HepG2 (cell line): ENCODE measurements around the gene GLRX2. TPM values are rescaled to one million over a fixed set of nuclear protein-coding genes. Genes with fewer than 3 reads are reported as not detected.
A peak's percentile ranks its signal among the peaks of the same experiment; 100 is the strongest.

ENCODE experiments used
- ATAC-seq: fragments of 200-7000 bp; cut with Tn5 transposase; 3 replicates; pipeline ENCODE4 v1.9.1; 2020; ENCODE audit warnings: mild to moderate bottlenecking, moderate library complexity
- BruUV-seq: library from RNA; stranded (reverse); fragments of 400-500 nt; replicated peaks from 2 replicates; lab custom pipeline; 2021; lab: Mats Ljungman, UMichigan
- CTCF ChIA-PET: fragments of 300-600 bp; formaldehyde crosslinking; extraction: SDS; loops from one replicate; lab custom pipeline; 2021; ENCODE audit warnings: low total read pairs, inconsistent platforms, low intra/inter-chr PET ratio; lab: Yijun Ruan, JAX
- POLR2A ChIA-PET: fragments of 350-600 bp; sonication (Branson Sonifier 250); formaldehyde crosslinking; loops from one replicate; lab custom pipeline; 2020; ENCODE audit warnings: antibody characterized with exemption, inconsistent platforms; lab: Yijun Ruan, JAX
- DNase-seq: peaks from one replicate; pipeline ENCODE4 v3.0.0-alpha.2; 2015; ENCODE audit warnings: low spot score
- FAIRE-seq: peaks from 3 replicates; lab custom pipeline; 2011; peaks lifted over from hg19 to GRCh38; lab: Jason Lieb, UNC
- H2AFZ ChIP-seq: one replicate; pipeline ENCODE4 v1.6.1; 2011; ENCODE audit warnings: low read length, inconsistent platforms
- H3K27ac ChIP-seq: fragments of 300-600 bp; 3 replicates; pipeline ENCODE4 v1.8.0; 2011; ENCODE audit warnings: mixed run types, mild to moderate bottlenecking, mixed read lengths, low read length, inconsistent platforms; ENCODE audit not compliant: insufficient read depth; ENCODE audit errors: extremely low read length
- H3K27me3 ChIP-seq, 2 experiments: fragments of 200-600 bp in 1 of 2; 2 replicates in 1 of 2; 3 replicates in 1 of 2; pipeline versions ENCODE4 v1.6.0 to v1.8.0; 2011; ENCODE audit warnings: low read length in 2 of 2, mild to moderate bottlenecking in 2 of 2, moderate library complexity in 2 of 2, inconsistent platforms in 1 of 2; ENCODE audit not compliant: insufficient read depth in 2 of 2, control insufficient read depth in 1 of 2
- H3K36me3 ChIP-seq, 2 experiments: fragments of 200-600 bp in 1 of 2; replicated peaks in 1 of 2; 2 replicates in 1 of 2; 3 replicates in 1 of 2; pipeline versions ENCODE4 v1.5.1 to v1.8.0; 2011; ENCODE audit warnings: low read length in 2 of 2, inconsistent platforms in 1 of 2; ENCODE audit not compliant: insufficient read depth in 2 of 2, control insufficient read depth in 1 of 2
- H3K4me1 ChIP-seq: 2 replicates; pipeline ENCODE4 v1.5.1; 2012; ENCODE audit warnings: low read length, inconsistent platforms; ENCODE audit not compliant: insufficient read depth
- H3K4me2 ChIP-seq: 2 replicates; pipeline ENCODE4 v1.6.0; 2011; ENCODE audit warnings: low read depth, low read length, inconsistent platforms
- H3K4me3 ChIP-seq, 3 experiments: fragments of 200-600 bp in 1 of 3; sonication (generic), shearing (Covaris generic) in 1 of 3; replicated peaks in 1 of 3; 2 replicates each; pipeline ENCODE4 v1.5.1; 2011 to 2016; ENCODE audit warnings: low read length in 3 of 3, inconsistent platforms in 2 of 3, low read depth in 2 of 3, mild to moderate bottlenecking in 2 of 3, control low read depth in 1 of 3, mixed read lengths in 1 of 3; ENCODE audit not compliant: insufficient read depth in 1 of 3
- H3K79me2 ChIP-seq: one replicate; pipeline ENCODE4 v1.6.1; 2011; ENCODE audit warnings: low read length, inconsistent platforms; ENCODE audit not compliant: insufficient read depth
- H3K9ac ChIP-seq: 2 replicates; pipeline ENCODE4 v1.6.0; 2011; ENCODE audit warnings: mild to moderate bottlenecking, low read depth, low read length, inconsistent platforms; ENCODE audit not compliant: insufficient read depth
- H3K9me3 ChIP-seq: 2 replicates; pipeline ENCODE4 v1.5.1; 2012; ENCODE audit warnings: mild to moderate bottlenecking, low read length
- H4K20me1 ChIP-seq: 2 replicates; pipeline ENCODE4 v1.6.0; 2011; ENCODE audit warnings: inconsistent platforms, mild to moderate bottlenecking, low read length, moderate library complexity; ENCODE audit not compliant: insufficient read depth
- CENPX ChIP-seq: sonication (generic); formaldehyde crosslinking; IDR thresholded peaks from 2 replicates; pipeline ENCODE4 v1.9.0; 2021; ENCODE audit warnings: mild to moderate bottlenecking, missing genetic modification reagents, moderate library complexity
- EEA1 ChIP-seq: sonication (generic); formaldehyde crosslinking; IDR thresholded peaks from 2 replicates; pipeline ENCODE4 v1.5.1; 2020; ENCODE audit warnings: mild to moderate bottlenecking, missing genetic modification reagents, borderline replicate concordance
- GATAD2A ChIP-seq: IDR thresholded peaks from 2 replicates; pipeline ENCODE4 v1.6.1; 2016
- HMGA1 ChIP-seq: sonication (generic); formaldehyde crosslinking; conservative IDR thresholded peaks from 2 replicates; pipeline ENCODE4 v1.4.0; 2020; ENCODE audit warnings: missing genetic modification reagents
- HNF4A ChIP-seq: sonication (generic); formaldehyde crosslinking; IDR thresholded peaks from 2 replicates; pipeline ENCODE4 v1.4.0; 2020; ENCODE audit warnings: missing genetic modification reagents
- ISL2 ChIP-seq: sonication (generic); formaldehyde crosslinking; IDR thresholded peaks from 2 replicates; pipeline ENCODE4 v1.5.0; 2020; ENCODE audit warnings: missing genetic modification reagents
- MIXL1 ChIP-seq: IDR thresholded peaks from 2 replicates; pipeline ENCODE4 v1.6.1; 2016
- MXD4 ChIP-seq: IDR thresholded peaks from 2 replicates; pipeline ENCODE4 v1.6.1; 2016; ENCODE audit warnings: mild to moderate bottlenecking, missing biosample characterization, missing genetic modification reagents
- SOX13 ChIP-seq, 3 experiments: fragments of 450-650 bp in 1 of 3; sonication (generic) in 1 of 3; formaldehyde crosslinking in 1 of 3; IDR thresholded peaks in 2 of 3; conservative IDR thresholded peaks in 1 of 3; 2 replicates each; pipeline versions ENCODE4 v1.5.0 to v1.6.1; 2016 to 2020; ENCODE audit warnings: antibody characterized with exemption in 1 of 3, mild to moderate bottlenecking in 1 of 3, missing compliant biosample characterization in 1 of 3, missing genetic modification reagents in 1 of 3, moderate library complexity in 1 of 3
- SOX6 ChIP-seq, 2 experiments: fragments of 450-650 bp in 1 of 2; sonication (generic) in 1 of 2; formaldehyde crosslinking in 1 of 2; IDR thresholded peaks; 2 replicates each; pipeline versions ENCODE4 v1.4.0 to v1.6.1; 2017 to 2020; ENCODE audit warnings: antibody characterized with exemption in 1 of 2, mild to moderate bottlenecking in 1 of 2, missing genetic modification reagents in 1 of 2
- ZNF460 ChIP-seq: sonication (generic); formaldehyde crosslinking; IDR thresholded peaks from 2 replicates; pipeline ENCODE4 v1.5.1; 2020; ENCODE audit warnings: missing genetic modification reagents, mild to moderate bottlenecking, borderline replicate concordance
- WGBS: methylation state at CpG from one replicate; pipeline ENCODE4 v1.1.6; 2017; ENCODE audit warnings: low lambda C conversion rate; 5-methylcytosine and 5-hydroxymethylcytosine counted together
- in situ Hi-C: cut with HindIII; loops from 2 replicates; pipeline ENCODE4 v1.10.0; 2017; ENCODE audit warnings: low pct_unique_long_range_greater_than_20kb; ENCODE audit not compliant: extremely low pct_ligation_motif_present
- intact Hi-C: fragments of 100-400 bp; cut with micrococcal nuclease; formaldehyde crosslinking; loops from one replicate; pipeline ENCODE4 v1.10.0; 2022; ENCODE audit not compliant: unreplicated experiment
- polyA plus RNA-seq, 8 experiments: library from polyadenylated mRNA; depleted of rRNA in 3 of 8; stranded (reverse) in 7 of 8; unstranded in 1 of 8; fragments of >200 nt; fragmentation: Illumina TruSeq in 4 of 8; extraction: Trizol in 4 of 8; gene quantifications; 2 replicates each; pipeline versions ENCODE4 v1.2.1 to v1.2.3, GENCODE V29; 2011 to 2016; ENCODE audit warnings: low read depth in 4 of 8, missing spikeins in 1 of 8, mixed read lengths in 1 of 8; ENCODE audit not compliant: insufficient read depth in 1 of 8
- total RNA-seq, 5 experiments: library from RNA; depleted of rRNA; stranded (reverse); fragments of >200 nt; fragmentation: Illumina TruSeq; extraction: Trizol; gene quantifications; 2 replicates each; pipeline ENCODE4 v1.2.3, GENCODE V29; 2016; ENCODE audit warnings: low read depth in 1 of 5
- TF ChIP-seq, protein P1 (sequence below): sonication (generic); formaldehyde crosslinking; IDR thresholded peaks from 2 replicates; pipeline ENCODE4 v1.4.0; 2020; ENCODE audit warnings: missing genetic modification reagents, borderline replicate concordance
- TF ChIP-seq, protein P2 (sequence below): sonication (generic); formaldehyde crosslinking; IDR thresholded peaks from 2 replicates; pipeline ENCODE4 v1.4.0; 2020; ENCODE audit warnings: missing genetic modification reagents
- TF ChIP-seq, protein P3 (sequence below): fragments of 450-650 bp; IDR thresholded peaks from 2 replicates; pipeline ENCODE4 v1.6.1; 2017; ENCODE audit warnings: mild to moderate bottlenecking

GLRX2 gene
- total and polyA plus RNA-seq, 2 of the 13 experiments (the other 11 are each of a cell fraction or from before 2014, with no cell fraction given), result 11.9 to 39.0 TPM

DNA sequence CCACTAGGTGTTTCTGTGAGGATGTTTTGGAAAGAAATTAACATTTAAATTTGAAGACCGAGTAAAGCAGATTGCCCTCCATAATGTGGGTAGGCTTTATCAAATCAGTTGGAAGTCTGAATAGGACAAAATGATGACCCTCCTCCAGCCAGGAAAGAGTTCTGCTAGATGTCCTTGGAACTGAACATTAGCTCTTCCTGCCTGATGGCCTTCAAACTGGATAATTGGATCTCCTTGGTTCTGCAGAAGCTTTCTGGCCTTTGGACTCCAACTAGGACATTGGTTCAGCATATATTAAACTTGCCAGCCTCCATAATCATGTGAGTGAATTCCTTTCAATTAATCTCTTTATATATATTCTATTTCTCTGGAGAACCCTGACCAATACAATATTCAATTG lies 4.4 kb upstream of the GLRX2 start:
- ATAC-seq (no peak), FAIRE-seq (peak; percentile 12), DNase-seq (peak; percentile 79)
- Histone ChIP-seq H3K27me3 (no peaks in the 10 kb centered on the region; a peak in 1 of 5 replicates), H3K4me3 (no peak overlapping the region), H3K4me2 (peak overlapping the region; percentile 34; the same call in 1 of the 2 replicates), H3K4me1 (peaks cover 78% of the 10 kb centered on the region), H3K27ac (peak overlapping the region; percentile 72), H3K79me2 (peaks cover 3% of the 10 kb centered on the region), H4K20me1 (no peaks in the 10 kb centered on the region), H2AFZ (no peak overlapping the region), H3K9me3 (no peaks in the 10 kb centered on the region), H3K36me3 (no peaks in the 10 kb centered on the region), H3K9ac (no peak overlapping the region)
- BruUV-seq, result no TSS peak
- 68% methylated on average over 1 of the region's 1 CpG for WGBS
- ChIA-PET POLR2A (interaction anchor here (2.0 to 2.1 kb wide), 2 partner anchors 12 to 51 kb away, joined by 5 to 8 read pairs; partner anchors contain the start of genes CDC73, RO60 and UCHL5), CTCF (no interaction called here)
- in situ Hi-C loops, result no loop called here
- intact Hi-C loops, result no loop called here
- TF ChIP-seq SOX6 (IDR thresholded peaks at IDR 0.05), result no peak
- TF ChIP-seq SOX6 (CRISPR knock-in tag; IDR thresholded peaks at IDR 0.05), result peak; percentile 84
- no peak for TF ChIP-seq ZNF460 (CRISPR knock-in tag)
- peak; percentile 87 for TF ChIP-seq HNF4A (CRISPR knock-in tag)
- TF ChIP-seq, protein P1, sequence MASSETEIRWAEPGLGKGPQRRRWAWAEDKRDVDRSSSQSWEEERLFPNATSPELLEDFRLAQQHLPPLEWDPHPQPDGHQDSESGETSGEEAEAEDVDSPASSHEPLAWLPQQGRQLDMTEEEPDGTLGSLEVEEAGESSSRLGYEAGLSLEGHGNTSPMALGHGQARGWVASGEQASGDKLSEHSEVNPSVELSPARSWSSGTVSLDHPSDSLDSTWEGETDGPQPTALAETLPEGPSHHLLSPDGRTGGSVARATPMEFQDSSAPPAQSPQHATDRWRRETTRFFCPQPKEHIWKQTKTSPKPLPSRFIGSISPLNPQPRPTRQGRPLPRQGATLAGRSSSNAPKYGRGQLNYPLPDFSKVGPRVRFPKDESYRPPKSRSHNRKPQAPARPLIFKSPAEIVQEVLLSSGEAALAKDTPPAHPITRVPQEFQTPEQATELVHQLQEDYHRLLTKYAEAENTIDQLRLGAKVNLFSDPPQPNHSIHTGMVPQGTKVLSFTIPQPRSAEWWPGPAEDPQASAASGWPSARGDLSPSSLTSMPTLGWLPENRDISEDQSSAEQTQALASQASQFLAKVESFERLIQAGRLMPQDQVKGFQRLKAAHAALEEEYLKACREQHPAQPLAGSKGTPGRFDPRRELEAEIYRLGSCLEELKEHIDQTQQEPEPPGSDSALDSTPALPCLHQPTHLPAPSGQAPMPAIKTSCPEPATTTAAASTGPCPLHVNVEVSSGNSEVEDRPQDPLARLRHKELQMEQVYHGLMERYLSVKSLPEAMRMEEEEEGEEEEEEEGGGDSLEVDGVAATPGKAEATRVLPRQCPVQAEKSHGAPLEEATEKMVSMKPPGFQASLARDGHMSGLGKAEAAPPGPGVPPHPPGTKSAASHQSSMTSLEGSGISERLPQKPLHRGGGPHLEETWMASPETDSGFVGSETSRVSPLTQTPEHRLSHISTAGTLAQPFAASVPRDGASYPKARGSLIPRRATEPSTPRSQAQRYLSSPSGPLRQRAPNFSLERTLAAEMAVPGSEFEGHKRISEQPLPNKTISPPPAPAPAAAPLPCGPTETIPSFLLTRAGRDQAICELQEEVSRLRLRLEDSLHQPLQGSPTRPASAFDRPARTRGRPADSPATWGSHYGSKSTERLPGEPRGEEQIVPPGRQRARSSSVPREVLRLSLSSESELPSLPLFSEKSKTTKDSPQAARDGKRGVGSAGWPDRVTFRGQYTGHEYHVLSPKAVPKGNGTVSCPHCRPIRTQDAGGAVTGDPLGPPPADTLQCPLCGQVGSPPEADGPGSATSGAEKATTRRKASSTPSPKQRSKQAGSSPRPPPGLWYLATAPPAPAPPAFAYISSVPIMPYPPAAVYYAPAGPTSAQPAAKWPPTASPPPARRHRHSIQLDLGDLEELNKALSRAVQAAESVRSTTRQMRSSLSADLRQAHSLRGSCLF (CRISPR knock-in tag), result no peak
- TF ChIP-seq SOX13 (IDR thresholded peaks at IDR 0.05), result peak; percentile 49; the same call in 1 of the 2 replicates
- peak in 1 of 2 experiments; percentile 90; a peak in 2 of 4 replicates for TF ChIP-seq SOX13 (CRISPR knock-in tag; conservative IDR thresholded peaks at IDR 0.05 in 1 of 2, IDR thresholded peaks at IDR 0.05 in 1 of 2)
- no peak for TF ChIP-seq EEA1 (CRISPR knock-in tag)
- TF ChIP-seq, protein P2, sequence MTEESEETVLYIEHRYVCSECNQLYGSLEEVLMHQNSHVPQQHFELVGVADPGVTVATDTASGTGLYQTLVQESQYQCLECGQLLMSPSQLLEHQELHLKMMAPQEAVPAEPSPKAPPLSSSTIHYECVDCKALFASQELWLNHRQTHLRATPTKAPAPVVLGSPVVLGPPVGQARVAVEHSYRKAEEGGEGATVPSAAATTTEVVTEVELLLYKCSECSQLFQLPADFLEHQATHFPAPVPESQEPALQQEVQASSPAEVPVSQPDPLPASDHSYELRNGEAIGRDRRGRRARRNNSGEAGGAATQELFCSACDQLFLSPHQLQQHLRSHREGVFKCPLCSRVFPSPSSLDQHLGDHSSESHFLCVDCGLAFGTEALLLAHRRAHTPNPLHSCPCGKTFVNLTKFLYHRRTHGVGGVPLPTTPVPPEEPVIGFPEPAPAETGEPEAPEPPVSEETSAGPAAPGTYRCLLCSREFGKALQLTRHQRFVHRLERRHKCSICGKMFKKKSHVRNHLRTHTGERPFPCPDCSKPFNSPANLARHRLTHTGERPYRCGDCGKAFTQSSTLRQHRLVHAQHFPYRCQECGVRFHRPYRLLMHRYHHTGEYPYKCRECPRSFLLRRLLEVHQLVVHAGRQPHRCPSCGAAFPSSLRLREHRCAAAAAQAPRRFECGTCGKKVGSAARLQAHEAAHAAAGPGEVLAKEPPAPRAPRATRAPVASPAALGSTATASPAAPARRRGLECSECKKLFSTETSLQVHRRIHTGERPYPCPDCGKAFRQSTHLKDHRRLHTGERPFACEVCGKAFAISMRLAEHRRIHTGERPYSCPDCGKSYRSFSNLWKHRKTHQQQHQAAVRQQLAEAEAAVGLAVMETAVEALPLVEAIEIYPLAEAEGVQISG (CRISPR knock-in tag), result no peak
- TF ChIP-seq HMGA1 (CRISPR knock-in tag), result no peak
- TF ChIP-seq, protein P3, sequence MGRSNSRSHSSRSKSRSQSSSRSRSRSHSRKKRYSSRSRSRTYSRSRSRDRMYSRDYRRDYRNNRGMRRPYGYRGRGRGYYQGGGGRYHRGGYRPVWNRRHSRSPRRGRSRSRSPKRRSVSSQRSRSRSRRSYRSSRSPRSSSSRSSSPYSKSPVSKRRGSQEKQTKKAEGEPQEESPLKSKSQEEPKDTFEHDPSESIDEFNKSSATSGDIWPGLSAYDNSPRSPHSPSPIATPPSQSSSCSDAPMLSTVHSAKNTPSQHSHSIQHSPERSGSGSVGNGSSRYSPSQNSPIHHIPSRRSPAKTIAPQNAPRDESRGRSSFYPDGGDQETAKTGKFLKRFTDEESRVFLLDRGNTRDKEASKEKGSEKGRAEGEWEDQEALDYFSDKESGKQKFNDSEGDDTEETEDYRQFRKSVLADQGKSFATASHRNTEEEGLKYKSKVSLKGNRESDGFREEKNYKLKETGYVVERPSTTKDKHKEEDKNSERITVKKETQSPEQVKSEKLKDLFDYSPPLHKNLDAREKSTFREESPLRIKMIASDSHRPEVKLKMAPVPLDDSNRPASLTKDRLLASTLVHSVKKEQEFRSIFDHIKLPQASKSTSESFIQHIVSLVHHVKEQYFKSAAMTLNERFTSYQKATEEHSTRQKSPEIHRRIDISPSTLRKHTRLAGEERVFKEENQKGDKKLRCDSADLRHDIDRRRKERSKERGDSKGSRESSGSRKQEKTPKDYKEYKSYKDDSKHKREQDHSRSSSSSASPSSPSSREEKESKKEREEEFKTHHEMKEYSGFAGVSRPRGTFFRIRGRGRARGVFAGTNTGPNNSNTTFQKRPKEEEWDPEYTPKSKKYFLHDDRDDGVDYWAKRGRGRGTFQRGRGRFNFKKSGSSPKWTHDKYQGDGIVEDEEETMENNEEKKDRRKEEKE, result no peak
- TF ChIP-seq MXD4 (CRISPR knock-in tag), result no peak
- TF ChIP-seq CENPX (CRISPR knock-in tag), result no peak
- TF ChIP-seq GATAD2A, result peak; percentile 43; the same call in 1 of the 2 replicates
- TF ChIP-seq MIXL1 (CRISPR knock-in tag), result peak; percentile 96
- 0 out of 2 replicates have a peak, but pooled peaks have one; percentile 36 for TF ChIP-seq ISL2 (CRISPR knock-in tag)
